WTC11 (cell line): ENCODE data around the gene DIAPH1. TPM values are rescaled to one million over a fixed set of nuclear protein-coding genes. Genes with fewer than 3 reads are reported as not detected.

ENCODE experiments used
- ATAC-seq: fragments of 200-7000 bp; cut with Tn5 transposase; 2 replicates; pipeline ENCODE4 v1.10.0; 2021; ENCODE audit warnings: mild to moderate bottlenecking, moderate library complexity
- CTCF ChIA-PET: fragments of 300-600 bp; sonication (Branson Sonifier 250); formaldehyde crosslinking; loops from one replicate; lab custom pipeline; 2021; ENCODE audit warnings: antibody characterized with exemption; lab: Charles Lee
- POLR2A ChIA-PET: fragments of 350-600 bp; sonication (Branson Sonifier 250); formaldehyde crosslinking; loops from one replicate; lab custom pipeline; 2021; ENCODE audit warnings: antibody characterized with exemption; lab: Charles Lee
- DNase-seq: peaks from one replicate; pipeline ENCODE4 v3.0.0; 2021; ENCODE audit warnings: low spot score
- H3K27ac Mint-ChIP-seq: 2 replicates; pipeline ENCODE4 v1.8.0; 2021; ENCODE audit warnings: mixed read lengths
- H3K27me3 Mint-ChIP-seq: 2 replicates; pipeline ENCODE4 v1.8.0; 2021; ENCODE audit warnings: low read depth, mild to moderate bottlenecking, moderate library complexity, mixed read lengths
- H3K36me3 Mint-ChIP-seq: 2 replicates; pipeline ENCODE4 v1.8.0; 2021; ENCODE audit warnings: mixed read lengths
- H3K4me1 Mint-ChIP-seq: 2 replicates; pipeline ENCODE4 v1.8.0; 2022; ENCODE audit warnings: mixed read lengths
- H3K4me3 Mint-ChIP-seq: 2 replicates; pipeline ENCODE4 v1.8.0; 2021; ENCODE audit warnings: mild to moderate bottlenecking, moderate library complexity, mixed read lengths
- H3K9me3 Mint-ChIP-seq: 2 replicates; pipeline ENCODE4 v1.8.0; 2021; ENCODE audit warnings: mixed read lengths
- AFF4 ChIP-seq: sonication (generic); formaldehyde crosslinking; IDR thresholded peaks from 2 replicates; pipeline ENCODE4 v1.8.1; 2023; ENCODE audit warnings: mild to moderate bottlenecking, missing genetic modification reagents, borderline replicate concordance
- CREM ChIP-seq: sonication (generic); formaldehyde crosslinking; IDR thresholded peaks from 2 replicates; pipeline ENCODE4 v1.8.1; 2022; ENCODE audit warnings: mild to moderate bottlenecking, missing genetic modification reagents, moderate library complexity
- ETV6 ChIP-seq: sonication (generic); formaldehyde crosslinking; IDR thresholded peaks from 2 replicates; pipeline ENCODE4 v1.8.1; 2022; ENCODE audit warnings: mild to moderate bottlenecking, missing genetic modification reagents
- IRF2 ChIP-seq: sonication (generic); formaldehyde crosslinking; IDR thresholded peaks from 2 replicates; pipeline ENCODE4 v1.8.0; 2022; ENCODE audit warnings: low read depth, missing genetic modification reagents, borderline replicate concordance
- MAX ChIP-seq: sonication (generic); formaldehyde crosslinking; IDR thresholded peaks from 2 replicates; pipeline ENCODE4 v1.8.0; 2022; ENCODE audit warnings: mild to moderate bottlenecking, missing genetic modification reagents
- SMAD3 ChIP-seq: sonication (generic); formaldehyde crosslinking; IDR thresholded peaks from 2 replicates; pipeline ENCODE4 v1.8.0; 2022; ENCODE audit warnings: missing genetic modification reagents, mild to moderate bottlenecking, borderline replicate concordance
- SOX15 ChIP-seq: fragments of 250-450 bp; sonication (Bioruptor Pico); IDR thresholded peaks from 2 replicates; pipeline ENCODE4 v1.9.0; 2021; ENCODE audit warnings: mild to moderate bottlenecking
- SP1 ChIP-seq: sonication (generic); formaldehyde crosslinking; conservative IDR thresholded peaks from 2 replicates; pipeline ENCODE4 v1.8.1; 2022; ENCODE audit warnings: missing genetic modification reagents
- TCF7 ChIP-seq: sonication (generic); formaldehyde crosslinking; IDR thresholded peaks from 2 replicates; pipeline ENCODE4 v1.8.0; 2022; ENCODE audit warnings: mild to moderate bottlenecking, low read depth, missing genetic modification reagents, moderate library complexity
- TEAD1 ChIP-seq: sonication (generic); formaldehyde crosslinking; IDR thresholded peaks from 2 replicates; pipeline ENCODE4 v1.8.0; 2022; ENCODE audit warnings: mild to moderate bottlenecking, missing genetic modification reagents
- TP53 ChIP-seq: sonication (generic); formaldehyde crosslinking; IDR thresholded peaks from 2 replicates; pipeline ENCODE4 v1.8.1; 2023; ENCODE audit warnings: mild to moderate bottlenecking, missing genetic modification reagents
- ZBTB21 ChIP-seq: sonication (generic); formaldehyde crosslinking; IDR thresholded peaks from 2 replicates; pipeline ENCODE4 v1.8.1; 2023; ENCODE audit warnings: mild to moderate bottlenecking, missing genetic modification reagents, borderline replicate concordance
- total RNA-seq: library from RNA; stranded (reverse); gene quantifications from 3 replicates; pipeline ENCODE4 v1.2.3, GENCODE V29; 2021
- TF ChIP-seq, protein P1 (sequence below): fragments of 250-450 bp; sonication (Bioruptor Pico); IDR thresholded peaks from 2 replicates; pipeline ENCODE4 v2.1.2; 2022; ENCODE audit warnings: mild to moderate bottlenecking, moderate library complexity
- TF ChIP-seq, protein P2 (sequence below): sonication (generic); formaldehyde crosslinking; IDR thresholded peaks from 2 replicates; pipeline ENCODE4 v1.8.0; 2022; ENCODE audit warnings: mild to moderate bottlenecking, missing genetic modification reagents
- TF ChIP-seq, protein P3 (sequence below): sonication (generic); formaldehyde crosslinking; IDR thresholded peaks from 2 replicates; pipeline ENCODE4 v1.8.0; 2022; ENCODE audit warnings: missing genetic modification reagents

Gene DIAPH1
- total RNA-seq, 1 experiment from 2014 or later = 109 TPM

DNA sequence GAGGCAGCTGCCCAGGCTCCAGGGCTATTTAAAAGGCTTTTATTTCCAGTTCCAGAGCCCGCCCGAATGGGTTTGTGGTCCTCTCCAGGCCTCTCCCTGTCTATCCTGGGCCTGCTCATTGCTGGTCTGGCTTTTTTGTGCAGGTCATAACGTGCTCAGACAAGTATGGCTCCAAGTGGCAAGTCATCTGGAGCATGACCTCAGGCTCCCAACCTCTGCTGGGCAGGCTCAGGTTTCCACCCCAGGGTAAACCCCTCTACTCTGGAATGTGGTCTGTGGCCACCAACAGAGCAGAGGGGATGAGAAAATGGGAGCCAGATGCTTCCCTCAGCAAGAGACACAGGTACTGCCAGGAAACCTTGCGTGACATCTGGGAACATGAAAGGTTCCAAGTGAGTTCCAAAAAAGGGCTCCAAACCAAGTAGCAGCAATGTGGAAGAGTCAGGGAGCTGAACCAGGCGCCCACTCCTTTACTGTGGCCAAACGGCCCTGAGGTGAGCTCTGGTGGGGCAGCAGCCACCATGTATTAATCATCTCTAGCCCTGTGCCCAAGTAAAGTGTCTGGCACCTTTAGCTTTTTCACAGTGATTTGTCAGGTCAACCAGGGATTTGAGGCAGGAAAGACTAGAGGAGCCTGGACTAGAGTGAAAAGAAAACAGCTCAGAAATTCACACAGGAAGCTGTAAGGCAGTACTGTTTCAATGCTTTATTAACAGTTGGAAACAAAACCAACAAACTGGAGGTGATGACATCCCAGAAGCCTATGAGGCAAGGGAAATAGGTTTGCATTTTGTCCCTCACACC is 104.3 kb downstream of the DIAPH1 start:
- 0 out of 2 replicates have a peak, but pooled peaks have one; percentile 8 for TF ChIP-seq SP1 (CRISPR knock-in tag)
- TF ChIP-seq CREM = no peak
- TF ChIP-seq AFF4 (CRISPR knock-in tag) = no peak
- TF ChIP-seq MAX (CRISPR knock-in tag) = no peak
- Mint-ChIP-seq H3K9me3 (no peaks in the 10 kb centered on the region), H3K36me3 (peaks cover 31% of the 10 kb centered on the region), H3K27ac (peak overlapping the region; percentile 94), H3K27me3 (no peaks in the 10 kb centered on the region), H3K4me3 (peak overlapping the region; percentile 87), H3K4me1 (peaks cover 43% of the 10 kb centered on the region)
- CTCF ChIA-PET = interaction anchor here (0.5 to 10.5 kb wide), 46 partner anchors 10 to 446 kb away, joined by 3 to 131 read pairs (median 6); partner anchors contain the start of genes DIAPH1, PCDHB10, PCDHB14 and PCDHB15
- ATAC-seq = peak; percentile 64
- POLR2A ChIA-PET = interaction anchor here (0.6 to 2.5 kb wide), 12 partner anchors 10 to 195 kb away, joined by 3 to 10 read pairs (median 4); partner anchors contain the start of genes PCDHGA10, PCDHGA11, PCDHGA12 and PCDHGB7
- DNase-seq = peak; percentile 70

- ChIA-PET POLR2A (interaction anchor here (0.6 to 2.5 kb wide), 15 partner anchors 8 to 194 kb away, joined by 3 to 10 read pairs (median 4); partner anchors contain the start of genes PCDHGA10, PCDHGA11, PCDHGA12 and PCDHGB7), CTCF (interaction anchor here (0.5 to 10.5 kb wide), 45 partner anchors 8 to 1393 kb away, joined by 3 to 131 read pairs (median 6); partner anchors contain the start of genes DIAPH1, PCDHB10, PCDHB14 and PCDHB15)
- Mint-ChIP-seq H3K36me3 (peaks cover 25% of the 10 kb centered on the region), H3K4me1 (peaks cover 49% of the 10 kb centered on the region), H3K27me3 (no peaks in the 10 kb centered on the region), H3K9me3 (no peaks in the 10 kb centered on the region), H3K4me3 (peak overlapping the region; percentile 87), H3K27ac (peak overlapping the region; percentile 94)
- TF ChIP-seq TP53 (CRISPR knock-in tag) (0 out of 2 replicates have a peak, but pooled peaks have one; percentile 51), TCF7 (no peak), ETV6 (CRISPR knock-in tag) (peak; percentile 75; the same call in 1 of the 2 replicates), SP1 (CRISPR knock-in tag) (peak; percentile 26; the same call in 1 of the 2 replicates), ZBTB21 (CRISPR knock-in tag) (no peak), SOX15 (CRISPR knock-in tag) (no peak), IRF2 (no peak), TEAD1 (CRISPR knock-in tag) (peak; percentile 58; the same call in 1 of the 2 replicates), SMAD3 (CRISPR knock-in tag) (no peak)
- TF ChIP-seq, protein P1, sequence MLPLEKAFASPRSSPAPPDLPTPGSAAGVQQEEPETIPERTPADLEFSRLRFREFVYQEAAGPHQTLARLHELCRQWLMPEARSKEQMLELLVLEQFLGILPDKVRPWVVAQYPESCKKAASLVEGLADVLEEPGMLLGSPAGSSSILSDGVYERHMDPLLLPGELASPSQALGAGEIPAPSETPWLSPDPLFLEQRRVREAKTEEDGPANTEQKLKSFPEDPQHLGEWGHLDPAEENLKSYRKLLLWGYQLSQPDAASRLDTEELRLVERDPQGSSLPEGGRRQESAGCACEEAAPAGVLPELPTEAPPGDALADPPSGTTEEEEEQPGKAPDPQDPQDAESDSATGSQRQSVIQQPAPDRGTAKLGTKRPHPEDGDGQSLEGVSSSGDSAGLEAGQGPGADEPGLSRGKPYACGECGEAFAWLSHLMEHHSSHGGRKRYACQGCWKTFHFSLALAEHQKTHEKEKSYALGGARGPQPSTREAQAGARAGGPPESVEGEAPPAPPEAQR (CRISPR knock-in tag) = no peak
- TF ChIP-seq, protein P2, sequence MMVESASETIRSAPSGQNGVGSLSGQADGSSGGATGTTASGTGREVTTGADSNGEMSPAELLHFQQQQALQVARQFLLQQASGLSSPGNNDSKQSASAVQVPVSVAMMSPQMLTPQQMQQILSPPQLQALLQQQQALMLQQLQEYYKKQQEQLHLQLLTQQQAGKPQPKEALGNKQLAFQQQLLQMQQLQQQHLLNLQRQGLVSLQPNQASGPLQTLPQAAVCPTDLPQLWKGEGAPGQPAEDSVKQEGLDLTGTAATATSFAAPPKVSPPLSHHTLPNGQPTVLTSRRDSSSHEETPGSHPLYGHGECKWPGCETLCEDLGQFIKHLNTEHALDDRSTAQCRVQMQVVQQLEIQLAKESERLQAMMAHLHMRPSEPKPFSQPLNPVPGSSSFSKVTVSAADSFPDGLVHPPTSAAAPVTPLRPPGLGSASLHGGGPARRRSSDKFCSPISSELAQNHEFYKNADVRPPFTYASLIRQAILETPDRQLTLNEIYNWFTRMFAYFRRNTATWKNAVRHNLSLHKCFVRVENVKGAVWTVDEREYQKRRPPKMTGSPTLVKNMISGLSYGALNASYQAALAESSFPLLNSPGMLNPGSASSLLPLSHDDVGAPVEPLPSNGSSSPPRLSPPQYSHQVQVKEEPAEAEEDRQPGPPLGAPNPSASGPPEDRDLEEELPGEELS (CRISPR knock-in tag) = peak; percentile 39; the same call in 1 of the 2 replicates
- TF ChIP-seq, protein P3, sequence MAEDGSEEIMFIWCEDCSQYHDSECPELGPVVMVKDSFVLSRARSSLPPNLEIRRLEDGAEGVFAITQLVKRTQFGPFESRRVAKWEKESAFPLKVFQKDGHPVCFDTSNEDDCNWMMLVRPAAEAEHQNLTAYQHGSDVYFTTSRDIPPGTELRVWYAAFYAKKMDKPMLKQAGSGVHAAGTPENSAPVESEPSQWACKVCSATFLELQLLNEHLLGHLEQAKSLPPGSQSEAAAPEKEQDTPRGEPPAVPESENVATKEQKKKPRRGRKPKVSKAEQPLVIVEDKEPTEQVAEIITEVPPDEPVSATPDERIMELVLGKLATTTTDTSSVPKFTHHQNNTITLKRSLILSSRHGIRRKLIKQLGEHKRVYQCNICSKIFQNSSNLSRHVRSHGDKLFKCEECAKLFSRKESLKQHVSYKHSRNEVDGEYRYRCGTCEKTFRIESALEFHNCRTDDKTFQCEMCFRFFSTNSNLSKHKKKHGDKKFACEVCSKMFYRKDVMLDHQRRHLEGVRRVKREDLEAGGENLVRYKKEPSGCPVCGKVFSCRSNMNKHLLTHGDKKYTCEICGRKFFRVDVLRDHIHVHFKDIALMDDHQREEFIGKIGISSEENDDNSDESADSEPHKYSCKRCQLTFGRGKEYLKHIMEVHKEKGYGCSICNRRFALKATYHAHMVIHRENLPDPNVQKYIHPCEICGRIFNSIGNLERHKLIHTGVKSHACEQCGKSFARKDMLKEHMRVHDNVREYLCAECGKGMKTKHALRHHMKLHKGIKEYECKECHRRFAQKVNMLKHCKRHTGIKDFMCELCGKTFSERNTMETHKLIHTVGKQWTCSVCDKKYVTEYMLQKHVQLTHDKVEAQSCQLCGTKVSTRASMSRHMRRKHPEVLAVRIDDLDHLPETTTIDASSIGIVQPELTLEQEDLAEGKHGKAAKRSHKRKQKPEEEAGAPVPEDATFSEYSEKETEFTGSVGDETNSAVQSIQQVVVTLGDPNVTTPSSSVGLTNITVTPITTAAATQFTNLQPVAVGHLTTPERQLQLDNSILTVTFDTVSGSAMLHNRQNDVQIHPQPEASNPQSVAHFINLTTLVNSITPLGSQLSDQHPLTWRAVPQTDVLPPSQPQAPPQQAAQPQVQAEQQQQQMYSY = peak; percentile 77
- ATAC-seq (peak; percentile 38), DNase-seq (peak; percentile 69)
These were observed 105.0 kb downstream of the DIAPH1 start for GRCh38 chr5:141513627-141514329.
